ENCODE measurements around the gene ZBTB21. TPM values are rescaled to one million over a fixed set of nuclear protein-coding genes. Genes with fewer than 3 reads are reported as not detected.

Gene ZBTB21
- total RNA-seq, 4 donors from 2014 or later = 2.8 to 29.9 (median 14.4) TPM

DNA sequence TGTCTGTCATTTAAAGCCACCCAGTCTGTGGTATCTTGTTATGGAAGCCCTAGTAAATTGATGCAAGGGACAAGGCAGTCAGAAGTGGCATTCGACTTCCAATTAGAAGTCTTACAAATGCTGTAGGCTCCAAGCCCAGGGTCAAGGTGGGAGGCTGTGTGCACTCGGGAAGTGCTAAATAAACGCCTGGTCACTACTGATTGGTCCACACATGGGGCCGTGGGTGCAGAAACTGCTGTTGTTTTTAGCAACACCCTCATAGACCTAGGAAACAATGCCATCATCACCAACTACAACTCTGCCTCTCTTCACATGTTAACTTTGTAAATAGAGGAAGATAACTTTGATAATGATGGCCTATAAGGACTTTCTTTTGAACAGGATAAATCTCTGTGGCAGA, 20.2 kb upstream of the ZBTB21 start:
- Histone ChIP-seq H3K4me3 (no peak overlapping the region), H3K9me3 (no peaks in the 10 kb centered on the region), H3K36me3 (no peaks in the 10 kb centered on the region), H3K27ac (no peak overlapping the region), H3K4me1 (no peaks in the 10 kb centered on the region), H3K27me3 (no peaks in the 10 kb centered on the region)
- DNase-seq = no peak
- intact Hi-C loops (cut with DNase I; ENCODE audit: low total_unique reads) = no loop called here
- TF ChIP-seq, protein P1, sequence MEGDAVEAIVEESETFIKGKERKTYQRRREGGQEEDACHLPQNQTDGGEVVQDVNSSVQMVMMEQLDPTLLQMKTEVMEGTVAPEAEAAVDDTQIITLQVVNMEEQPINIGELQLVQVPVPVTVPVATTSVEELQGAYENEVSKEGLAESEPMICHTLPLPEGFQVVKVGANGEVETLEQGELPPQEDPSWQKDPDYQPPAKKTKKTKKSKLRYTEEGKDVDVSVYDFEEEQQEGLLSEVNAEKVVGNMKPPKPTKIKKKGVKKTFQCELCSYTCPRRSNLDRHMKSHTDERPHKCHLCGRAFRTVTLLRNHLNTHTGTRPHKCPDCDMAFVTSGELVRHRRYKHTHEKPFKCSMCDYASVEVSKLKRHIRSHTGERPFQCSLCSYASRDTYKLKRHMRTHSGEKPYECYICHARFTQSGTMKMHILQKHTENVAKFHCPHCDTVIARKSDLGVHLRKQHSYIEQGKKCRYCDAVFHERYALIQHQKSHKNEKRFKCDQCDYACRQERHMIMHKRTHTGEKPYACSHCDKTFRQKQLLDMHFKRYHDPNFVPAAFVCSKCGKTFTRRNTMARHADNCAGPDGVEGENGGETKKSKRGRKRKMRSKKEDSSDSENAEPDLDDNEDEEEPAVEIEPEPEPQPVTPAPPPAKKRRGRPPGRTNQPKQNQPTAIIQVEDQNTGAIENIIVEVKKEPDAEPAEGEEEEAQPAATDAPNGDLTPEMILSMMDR (IDR thresholded peaks at IDR 0.05) = no peak
- TF ChIP-seq POLR2A (IDR thresholded peaks at IDR 0.05) = no peak

DNA sequence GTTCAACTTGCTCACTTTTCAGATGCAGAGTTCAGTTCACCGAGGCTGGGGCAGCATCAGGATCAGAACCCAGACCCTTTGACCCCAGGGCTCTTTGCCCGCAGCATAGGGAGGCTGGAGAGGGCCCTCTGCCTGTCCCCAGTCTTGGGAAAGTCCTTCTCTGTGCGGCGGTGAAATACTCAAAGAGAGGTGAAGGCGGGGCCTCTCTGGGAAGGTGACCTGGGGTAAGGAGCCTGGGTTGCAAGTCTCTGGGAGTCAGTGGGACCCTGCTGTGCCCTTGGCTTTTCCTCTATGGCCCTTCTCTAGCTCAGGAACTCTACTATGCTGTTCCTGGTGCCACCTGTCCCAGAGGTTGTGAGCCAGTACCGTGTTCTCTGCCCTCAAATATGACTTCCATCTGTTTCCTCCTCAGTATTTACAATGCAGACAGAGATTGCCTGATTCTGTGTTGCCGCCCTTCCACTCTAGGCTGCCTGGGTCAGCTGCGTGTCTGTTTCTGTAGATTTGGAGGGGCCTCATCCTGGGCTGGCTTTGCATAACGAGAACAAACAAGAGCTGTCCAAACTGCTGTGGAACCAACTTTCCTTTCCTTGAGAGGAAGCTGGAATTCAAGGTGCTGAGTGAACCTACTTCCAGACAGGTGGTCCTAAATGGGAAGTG, 18.7 kb upstream of the ZBTB21 start:
- TF ChIP-seq POLR2A (IDR thresholded peaks at IDR 0.05) = no peak
- Histone ChIP-seq H3K27ac (peak overlapping the region; percentile 61), H3K36me3 (no peaks in the 10 kb centered on the region), H3K4me3 (no peak overlapping the region), H3K9me3 (no peaks in the 10 kb centered on the region), H3K27me3 (no peaks in the 10 kb centered on the region), H3K4me1 (no peaks in the 10 kb centered on the region)
- DNase-seq = no peak
- intact Hi-C loops (cut with DNase I; ENCODE audit: low total_unique reads) = no loop called here

DNA sequence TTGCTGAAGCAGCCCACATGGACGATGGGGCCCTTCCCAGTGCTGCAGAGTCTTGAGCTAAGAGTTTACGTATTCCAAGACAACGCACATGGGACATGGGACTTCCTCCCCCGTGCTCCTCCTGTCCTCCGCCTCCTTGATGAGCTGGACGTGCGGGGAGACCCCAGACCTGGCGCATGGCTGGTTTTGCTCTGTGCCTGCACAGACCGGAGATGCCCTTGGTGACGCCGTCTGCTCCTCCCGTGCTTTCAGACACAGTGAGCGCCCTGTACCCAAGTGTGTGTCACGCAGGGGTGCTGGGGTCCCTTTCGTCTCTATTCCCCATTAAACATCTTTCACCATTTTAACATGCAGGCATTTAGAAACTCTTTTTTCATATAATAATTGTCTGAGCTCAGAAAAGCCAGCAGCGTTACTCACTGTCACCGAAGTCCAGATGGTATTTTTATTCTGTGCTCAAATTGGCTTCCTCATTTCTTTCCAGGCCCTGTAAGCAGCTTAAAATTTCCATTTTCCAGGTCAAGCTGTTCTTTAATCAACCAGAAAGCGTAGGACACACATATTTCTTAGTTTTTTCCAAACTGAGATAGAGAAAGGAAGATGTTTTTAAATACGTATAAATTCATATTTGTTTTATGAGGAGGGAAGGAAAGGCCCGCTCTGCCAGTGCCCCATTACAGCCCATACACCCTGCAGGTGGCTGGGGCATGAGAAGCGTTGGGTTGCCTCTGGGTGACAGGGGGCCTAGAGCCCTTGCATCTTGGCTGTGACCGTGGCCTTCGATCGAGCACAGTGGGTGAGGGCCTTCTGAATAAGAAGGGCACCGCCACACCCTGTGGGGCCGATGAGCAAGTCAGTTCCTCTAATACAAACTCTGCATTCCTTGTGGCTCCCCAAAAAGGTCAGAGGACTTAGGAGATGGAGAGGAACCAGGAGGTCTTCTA, 17.9 kb upstream of the ZBTB21 start:
- peak overlapping the region; percentile 61 for H3K27ac ChIP-seq
- no peak overlapping the region for H3K4me3 ChIP-seq
- intact Hi-C loops (cut with DNase I; ENCODE audit: low total_unique reads) = no loop called here
- no peaks in the 10 kb centered on the region for H3K36me3 ChIP-seq
- TF ChIP-seq POLR2A (IDR thresholded peaks at IDR 0.05) = no peak
- TF ChIP-seq, protein P1 (IDR thresholded peaks at IDR 0.05) = no peak
- no peaks in the 10 kb centered on the region for H3K27me3 ChIP-seq
- H3K4me1 ChIP-seq = no peaks in the 10 kb centered on the region
- no peak for DNase-seq
- H3K9me3 ChIP-seq = no peaks in the 10 kb centered on the region

DNA sequence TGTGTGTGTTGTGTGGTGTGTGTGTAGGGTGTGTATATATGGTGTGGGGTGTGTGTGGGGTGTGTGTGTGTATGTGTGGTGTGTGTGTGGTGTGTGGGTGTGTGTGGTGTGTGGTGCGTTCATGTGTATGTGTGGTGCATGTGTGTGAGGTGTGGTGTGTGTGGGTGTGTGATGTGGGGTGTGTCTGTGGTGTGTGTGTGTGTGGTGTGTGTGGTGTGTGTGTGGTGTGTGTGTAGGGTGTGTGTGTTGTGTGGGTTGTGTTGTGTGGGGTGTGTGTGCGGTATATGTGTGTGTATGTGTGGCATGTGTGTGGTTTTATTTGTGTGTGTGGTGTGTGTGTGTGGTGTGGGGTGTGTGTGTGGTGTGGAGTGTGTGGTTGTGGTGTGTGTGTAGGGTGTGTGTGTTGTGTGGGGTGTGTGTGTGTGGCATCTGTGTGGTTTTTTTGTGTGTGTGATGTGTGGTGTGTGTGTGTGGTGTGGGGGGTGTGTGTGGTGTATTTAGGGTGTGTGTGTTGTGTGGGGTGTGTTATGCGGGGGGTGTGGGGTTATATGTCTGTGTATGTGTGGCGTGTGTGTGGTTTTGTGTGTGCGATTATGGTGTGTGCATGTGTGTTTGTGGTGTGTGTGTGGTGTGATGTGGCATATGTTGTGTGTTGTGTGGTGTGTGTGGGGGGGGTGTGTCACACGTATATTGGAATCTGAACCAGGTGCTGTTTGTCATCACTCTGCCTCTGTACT, 17.1 kb upstream of the ZBTB21 start:
- DNase-seq = no peak
- intact Hi-C loops (cut with DNase I; ENCODE audit: low total_unique reads) = no loop called here
- peak overlapping the region; percentile 61 for H3K27ac ChIP-seq

DNA sequence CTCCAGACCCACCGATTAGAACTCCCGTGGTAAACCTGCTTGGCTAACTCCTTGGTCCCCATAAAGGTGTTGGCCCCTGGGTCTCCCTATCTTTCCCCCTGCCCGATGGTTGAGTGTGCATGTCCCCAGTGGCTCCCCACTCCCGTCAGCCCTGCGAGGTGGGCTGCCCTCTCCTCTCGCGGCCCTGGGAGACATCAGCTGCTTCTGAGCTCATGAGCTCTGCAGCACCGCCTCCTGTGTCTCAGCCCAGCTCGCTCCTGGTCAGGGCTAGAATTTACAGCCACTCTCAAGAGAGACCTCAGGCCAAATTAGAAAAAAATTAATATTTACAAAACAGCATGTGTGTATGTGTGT, 15.9 kb upstream of the ZBTB21 start:
- H3K9me3 ChIP-seq = no peaks in the 10 kb centered on the region
- no peak overlapping the region for H3K4me3 ChIP-seq
- H3K27ac ChIP-seq = peak overlapping the region; percentile 16 to 46
- no peaks in the 10 kb centered on the region for H3K36me3 ChIP-seq
- H3K27me3 ChIP-seq = no peaks in the 10 kb centered on the region
- TF ChIP-seq, protein P1 (IDR thresholded peaks at IDR 0.05) = no peak
- TF ChIP-seq POLR2A (IDR thresholded peaks at IDR 0.05) = no peak
- no peaks in the 10 kb centered on the region for H3K4me1 ChIP-seq
- intact Hi-C loops (cut with DNase I; ENCODE audit: low total_unique reads) = no loop called here
- peak in 1 of 2 donors; percentile 31 for DNase-seq

More for the DNA sequence above, 17.1 kb upstream of the ZBTB21 start:
- H3K36me3 ChIP-seq = no peaks in the 10 kb centered on the region
- H3K4me3 ChIP-seq = no peak overlapping the region
- H3K4me1 ChIP-seq = no peaks in the 10 kb centered on the region
- no peaks in the 10 kb centered on the region for H3K27me3 ChIP-seq
- no peaks in the 10 kb centered on the region for H3K9me3 ChIP-seq
- TF ChIP-seq, protein P1 (IDR thresholded peaks at IDR 0.05) = no peak
- no peak for TF ChIP-seq POLR2A (IDR thresholded peaks at IDR 0.05)
